Neutrophil (primary cell): ENCODE data around the gene HMGN4.

Source experiments
- H3K27ac ChIP-seq: fragments of 200-600 bp; sonication (generic); 2 replicates; pipeline ENCODE4 v1.5.1; 2016; ENCODE audit warnings: mild to moderate bottlenecking, moderate library complexity
- H3K27me3 ChIP-seq: fragments of 200-600 bp; sonication (generic); 2 replicates; pipeline ENCODE4 v1.6.0; 2016; ENCODE audit warnings: mild to moderate bottlenecking
- H3K36me3 ChIP-seq: fragments of 200-600 bp; sonication (generic); 2 replicates; pipeline ENCODE4 v1.5.1; 2017
- H3K4me1 ChIP-seq, 2 experiments: fragments of 200-600 bp in 1 of 2; sonication (generic) in 1 of 2; 1 replicate in 1 of 2; 2 replicates in 1 of 2; pipeline versions ENCODE4 v1.5.1 to v1.6.1; 2013 to 2016; ENCODE audit warnings: low read depth in 1 of 2, low read length in 1 of 2, mild to moderate bottlenecking in 1 of 2, moderate library complexity in 1 of 2; ENCODE audit not compliant: control insufficient read depth in 1 of 2, insufficient read depth in 1 of 2
- H3K4me3 ChIP-seq, 2 experiments: fragments of 200-600 bp in 1 of 2; sonication (generic) in 1 of 2; 1 replicate in 1 of 2; 2 replicates in 1 of 2; pipeline ENCODE4 v1.5.1; 2013 to 2016; ENCODE audit warnings: low read depth in 1 of 2, low read length in 1 of 2, mild to moderate bottlenecking in 1 of 2, moderate library complexity in 1 of 2
- H3K9me3 ChIP-seq: fragments of 200-600 bp; sonication (generic); 2 replicates; pipeline ENCODE4 v1.5.1; 2016
- TF ChIP-seq, protein P1 (sequence below): fragments of 200-600 bp; sonication (generic); IDR thresholded peaks from 2 replicates; pipeline ENCODE4 v1.5.1; 2016; ENCODE audit warnings: antibody characterized with exemption

The HMGN4 gene

DNA sequence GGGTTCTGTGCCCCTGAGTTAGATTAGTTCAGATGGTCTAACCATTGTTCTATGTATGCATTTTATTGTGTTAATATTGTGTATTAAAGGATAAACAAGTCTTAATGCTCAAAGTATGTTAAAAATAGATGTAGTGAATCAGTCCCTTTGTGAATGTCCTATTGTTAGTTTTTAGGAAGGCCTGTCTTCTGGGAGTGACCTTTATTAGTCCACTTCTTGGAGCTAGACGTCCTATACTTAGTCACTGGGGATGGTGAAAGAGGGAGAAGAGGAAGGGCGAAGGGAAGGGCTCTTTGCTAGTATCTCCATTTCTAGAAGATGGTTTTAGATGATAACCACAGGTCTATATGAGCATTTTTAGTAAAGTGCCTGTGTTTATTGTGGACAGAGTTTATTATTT lies 12.3 kb upstream of the HMGN4 start:
- Histone ChIP-seq H3K4me3 (no peak overlapping the region), H3K36me3 (no peaks in the 10 kb centered on the region), H3K4me1 (peaks cover 17 to 20% of the 10 kb centered on the region in 2 experiments), H3K27me3 (no peaks in the 10 kb centered on the region), H3K27ac (no peak overlapping the region), H3K9me3 (no peaks in the 10 kb centered on the region)
- TF ChIP-seq, protein P1, sequence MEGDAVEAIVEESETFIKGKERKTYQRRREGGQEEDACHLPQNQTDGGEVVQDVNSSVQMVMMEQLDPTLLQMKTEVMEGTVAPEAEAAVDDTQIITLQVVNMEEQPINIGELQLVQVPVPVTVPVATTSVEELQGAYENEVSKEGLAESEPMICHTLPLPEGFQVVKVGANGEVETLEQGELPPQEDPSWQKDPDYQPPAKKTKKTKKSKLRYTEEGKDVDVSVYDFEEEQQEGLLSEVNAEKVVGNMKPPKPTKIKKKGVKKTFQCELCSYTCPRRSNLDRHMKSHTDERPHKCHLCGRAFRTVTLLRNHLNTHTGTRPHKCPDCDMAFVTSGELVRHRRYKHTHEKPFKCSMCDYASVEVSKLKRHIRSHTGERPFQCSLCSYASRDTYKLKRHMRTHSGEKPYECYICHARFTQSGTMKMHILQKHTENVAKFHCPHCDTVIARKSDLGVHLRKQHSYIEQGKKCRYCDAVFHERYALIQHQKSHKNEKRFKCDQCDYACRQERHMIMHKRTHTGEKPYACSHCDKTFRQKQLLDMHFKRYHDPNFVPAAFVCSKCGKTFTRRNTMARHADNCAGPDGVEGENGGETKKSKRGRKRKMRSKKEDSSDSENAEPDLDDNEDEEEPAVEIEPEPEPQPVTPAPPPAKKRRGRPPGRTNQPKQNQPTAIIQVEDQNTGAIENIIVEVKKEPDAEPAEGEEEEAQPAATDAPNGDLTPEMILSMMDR, result no peak

DNA sequence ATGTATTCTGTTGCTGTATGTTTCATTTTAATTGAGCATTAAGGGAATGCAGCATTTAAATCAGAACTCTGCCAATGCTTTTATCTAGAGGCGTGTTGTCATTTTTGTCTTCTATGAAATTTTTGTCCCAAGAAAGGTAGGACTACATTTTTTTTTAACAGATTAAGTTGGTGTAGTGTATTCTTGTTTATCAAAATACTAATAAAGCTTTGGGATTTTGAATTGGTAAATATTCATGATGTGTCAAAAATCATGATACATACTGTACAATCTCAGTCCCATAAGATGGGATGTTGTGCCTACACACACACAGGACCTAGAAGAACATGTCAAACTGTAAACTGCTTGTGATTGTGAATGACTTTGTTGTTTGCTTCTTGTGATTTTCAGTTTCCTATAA lies 11.2 kb upstream of the HMGN4 start:
- Histone ChIP-seq H3K36me3 (no peaks in the 10 kb centered on the region), H3K4me1 (peaks cover 12 to 16% of the 10 kb centered on the region in 2 experiments), H3K27ac (no peak overlapping the region), H3K4me3 (no peak overlapping the region), H3K9me3 (no peaks in the 10 kb centered on the region), H3K27me3 (no peaks in the 10 kb centered on the region)
- TF ChIP-seq, protein P1, result no peak

DNA sequence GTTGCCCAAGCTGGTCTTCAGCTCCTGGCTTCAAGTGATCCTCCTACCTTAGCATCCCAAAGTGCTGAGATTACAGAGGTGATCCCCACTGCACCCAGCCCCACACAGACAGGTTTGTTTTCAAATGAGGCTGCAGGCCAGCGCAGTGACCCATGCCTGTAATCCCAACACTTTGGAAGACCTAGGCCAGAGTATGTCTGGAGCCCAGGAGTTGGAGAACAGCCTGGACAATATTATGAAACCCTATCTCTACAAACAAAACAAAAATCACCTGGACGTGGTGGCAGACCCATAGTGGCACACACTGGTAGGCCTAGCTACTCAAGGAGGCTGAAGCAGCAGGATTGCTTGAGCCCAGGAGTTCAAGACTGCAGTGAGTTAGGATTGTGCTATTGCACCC lies 8.0 kb upstream of the HMGN4 start:
- H3K9me3 ChIP-seq, result no peaks in the 10 kb centered on the region
- H3K36me3 ChIP-seq, result no peaks in the 10 kb centered on the region
- H3K27ac ChIP-seq, result no peak overlapping the region
- TF ChIP-seq, protein P1, result no peak
- H3K27me3 ChIP-seq, result peaks cover 8% of the 10 kb centered on the region
- H3K4me3 ChIP-seq, result no peak overlapping the region
- H3K4me1 ChIP-seq, result peaks cover 11 to 12% of the 10 kb centered on the region in 2 experiments

DNA sequence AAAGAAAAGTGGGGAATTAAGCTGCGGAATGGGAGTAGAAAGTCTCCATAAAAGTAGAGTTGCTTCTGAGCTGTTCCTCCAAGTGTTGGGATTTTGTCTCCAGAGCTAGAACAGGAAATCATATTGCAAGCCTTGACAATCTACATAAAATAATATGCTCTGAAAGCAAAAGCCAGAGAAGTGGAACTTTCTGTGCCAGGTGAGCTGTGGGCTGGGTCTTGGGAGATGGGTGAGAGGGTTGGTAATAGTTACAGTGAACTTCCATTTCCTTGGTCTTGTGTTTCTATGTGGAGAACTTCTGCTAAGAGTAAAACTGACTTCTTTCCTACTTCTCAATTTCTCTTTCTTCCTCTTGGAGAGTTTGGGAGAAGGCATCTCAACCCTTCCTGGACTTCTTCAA lies 6.3 kb upstream of the HMGN4 start:
- H3K27me3 ChIP-seq, result peaks cover 8% of the 10 kb centered on the region
- TF ChIP-seq, protein P1, result no peak
- no peaks in the 10 kb centered on the region for H3K9me3 ChIP-seq
- H3K4me1 ChIP-seq, result peaks cover 15% of the 10 kb centered on the region in 2 experiments
- peak overlapping the region; percentile 14 for H3K27ac ChIP-seq
- no peak overlapping the region for H3K4me3 ChIP-seq
- no peaks in the 10 kb centered on the region for H3K36me3 ChIP-seq

DNA sequence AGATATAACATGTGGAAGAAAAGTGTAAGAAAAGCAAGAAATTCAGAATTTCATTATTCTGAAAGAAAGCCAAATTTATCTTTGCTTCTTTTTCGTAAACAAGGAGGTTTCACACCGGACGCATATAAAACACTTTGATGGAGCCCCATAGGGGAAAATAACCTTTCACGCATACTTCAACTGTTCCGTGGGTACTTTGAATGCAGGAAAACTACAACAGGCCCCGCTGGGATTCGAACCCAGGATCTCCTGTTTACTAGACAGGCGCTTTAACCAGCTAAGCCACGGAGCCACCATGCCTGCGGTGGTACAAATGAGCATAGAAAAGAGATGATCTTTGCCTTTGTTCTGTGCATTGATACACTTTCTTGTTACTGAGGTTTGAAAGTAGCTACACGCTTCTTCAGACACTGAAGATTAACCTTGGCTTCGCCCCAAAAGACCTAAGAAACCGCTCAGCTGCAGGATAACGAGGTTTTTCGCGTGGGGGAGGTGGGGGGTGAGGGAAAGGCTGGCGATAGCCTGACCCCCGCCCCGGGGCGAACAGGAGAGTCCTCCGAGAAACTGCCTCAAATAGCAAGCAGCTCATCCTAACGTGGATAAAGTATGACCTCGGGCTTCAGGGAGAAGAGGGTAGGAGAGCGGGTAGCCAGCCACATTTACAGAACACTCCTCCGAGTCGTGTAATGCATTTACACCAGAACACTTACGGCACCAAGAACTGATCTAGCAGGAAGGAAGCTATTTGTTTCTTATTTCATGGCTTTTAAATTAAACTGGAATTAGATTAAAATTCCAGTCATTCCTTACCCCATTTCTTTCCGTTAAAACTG lies 5.3 kb upstream of the HMGN4 start:
- H3K27me3 ChIP-seq, result peaks cover 8% of the 10 kb centered on the region
- no peaks in the 10 kb centered on the region for H3K36me3 ChIP-seq
- H3K9me3 ChIP-seq, result no peaks in the 10 kb centered on the region
- peak overlapping the region; percentile 34 to 37 for H3K4me3 ChIP-seq
- TF ChIP-seq, protein P1, result no peak
- H3K4me1 ChIP-seq, result peaks cover 21 to 23% of the 10 kb centered on the region in 2 experiments
- no peak overlapping the region for H3K27ac ChIP-seq
